SK-N-MC (cell line): ENCODE measurements around the gene CRTC3.

ENCODE experiments used
- EZH2 ChIP-seq: fragments of 200-600 bp; sonication (generic); IDR thresholded peaks from one replicate; pipeline ENCODE4 v1.6.1; 2017; ENCODE audit warnings: antibody characterized with exemption
- FOXP2 ChIP-seq: optimal IDR thresholded peaks from 2 replicates; pipeline ENCODE3; 2011; ENCODE audit warnings: mild to moderate bottlenecking, moderate library complexity; ENCODE audit not compliant: insufficient read depth; ENCODE audit errors: extremely low read length, control extremely low read depth
- POLR2AphosphoS5 ChIP-seq: IDR thresholded peaks from 2 replicates; pipeline ENCODE4 v1.6.1; 2012; ENCODE audit warnings: mild to moderate bottlenecking, low read depth, low read length, borderline replicate concordance

DNA sequence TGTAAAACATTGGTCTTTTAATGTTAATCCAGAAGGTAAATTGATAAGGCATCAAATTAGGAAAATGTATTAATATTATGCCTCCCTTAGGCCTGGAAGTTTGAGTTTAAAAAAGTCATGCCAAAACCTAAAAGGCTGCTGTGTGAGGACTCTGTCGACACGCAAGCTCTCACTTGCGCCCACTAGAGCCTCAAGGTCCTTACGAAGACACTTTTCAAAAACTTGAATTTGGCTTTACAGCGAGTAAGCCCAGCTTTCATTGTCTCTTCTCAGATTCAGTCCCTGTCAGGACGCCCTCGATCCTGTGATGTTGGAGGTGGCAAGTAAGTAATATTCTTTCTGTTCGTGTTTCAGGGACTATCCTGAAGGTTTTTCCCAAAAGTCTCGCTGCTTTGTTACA lies 89.7 kb downstream of the CRTC3 start:
- TF ChIP-seq POLR2AphosphoS5 (no peak), EZH2 (no peak), FOXP2 (no peak)
